ENCODE data around the gene VDR.

The VDR gene

DNA sequence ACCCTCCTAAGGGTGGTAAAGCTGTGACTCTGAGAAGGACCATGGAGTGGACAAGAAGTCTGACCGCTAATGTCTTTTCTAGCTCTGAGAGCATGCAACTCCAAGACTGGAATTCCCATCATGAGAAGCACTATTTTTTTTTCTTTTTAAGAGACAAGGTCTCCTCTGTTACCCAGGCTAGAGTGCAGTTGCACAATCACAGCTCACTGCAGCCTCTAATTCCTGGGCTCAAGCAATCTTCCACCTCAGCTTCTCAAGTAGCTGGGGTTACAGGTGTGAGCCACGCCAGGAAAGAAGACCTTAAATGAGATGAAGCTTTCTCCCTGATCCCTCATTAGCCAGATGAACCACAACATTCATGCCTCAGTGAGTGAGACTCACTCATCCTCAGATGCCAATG is 19.2 kb downstream of the VDR start:
- no peak overlapping the region for H3K4me3 ChIP-seq
- H3K27ac ChIP-seq: no peak overlapping the region
- DNase-seq (ENCODE audit: low spot score): no peak
- TF ChIP-seq, protein P1, sequence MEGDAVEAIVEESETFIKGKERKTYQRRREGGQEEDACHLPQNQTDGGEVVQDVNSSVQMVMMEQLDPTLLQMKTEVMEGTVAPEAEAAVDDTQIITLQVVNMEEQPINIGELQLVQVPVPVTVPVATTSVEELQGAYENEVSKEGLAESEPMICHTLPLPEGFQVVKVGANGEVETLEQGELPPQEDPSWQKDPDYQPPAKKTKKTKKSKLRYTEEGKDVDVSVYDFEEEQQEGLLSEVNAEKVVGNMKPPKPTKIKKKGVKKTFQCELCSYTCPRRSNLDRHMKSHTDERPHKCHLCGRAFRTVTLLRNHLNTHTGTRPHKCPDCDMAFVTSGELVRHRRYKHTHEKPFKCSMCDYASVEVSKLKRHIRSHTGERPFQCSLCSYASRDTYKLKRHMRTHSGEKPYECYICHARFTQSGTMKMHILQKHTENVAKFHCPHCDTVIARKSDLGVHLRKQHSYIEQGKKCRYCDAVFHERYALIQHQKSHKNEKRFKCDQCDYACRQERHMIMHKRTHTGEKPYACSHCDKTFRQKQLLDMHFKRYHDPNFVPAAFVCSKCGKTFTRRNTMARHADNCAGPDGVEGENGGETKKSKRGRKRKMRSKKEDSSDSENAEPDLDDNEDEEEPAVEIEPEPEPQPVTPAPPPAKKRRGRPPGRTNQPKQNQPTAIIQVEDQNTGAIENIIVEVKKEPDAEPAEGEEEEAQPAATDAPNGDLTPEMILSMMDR (IDR thresholded peaks at IDR 0.05): no peak

DNA sequence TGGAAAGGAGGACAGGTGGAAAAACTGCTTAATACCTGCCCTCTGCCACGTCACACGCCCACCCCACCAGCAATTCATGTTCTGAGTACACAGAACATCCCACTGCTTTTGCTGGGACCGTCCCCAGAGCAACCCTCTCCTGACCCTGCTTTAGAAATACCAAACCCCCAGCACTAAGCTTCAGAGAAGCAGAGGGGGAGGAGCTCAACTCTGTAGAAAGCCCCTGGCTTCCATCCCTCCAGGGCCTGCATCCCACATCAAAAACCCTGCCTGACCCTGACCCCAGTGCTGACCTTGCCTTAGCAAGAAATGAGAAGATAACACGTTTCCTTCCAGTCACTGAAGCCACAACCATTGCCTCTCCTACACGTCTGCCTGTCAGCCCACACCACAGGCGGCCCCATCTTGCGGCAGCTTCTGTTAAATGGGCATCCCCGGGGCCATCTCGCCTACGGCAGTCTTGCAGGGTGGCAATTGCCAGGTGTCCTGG is 19.7 kb downstream of the VDR start:
- DNase-seq (ENCODE audit: low spot score): no peak
- Histone ChIP-seq H3K4me3 (no peak overlapping the region), H3K27ac (no peak overlapping the region)
- TF ChIP-seq, protein P1 (IDR thresholded peaks at IDR 0.05): no peak

DNA sequence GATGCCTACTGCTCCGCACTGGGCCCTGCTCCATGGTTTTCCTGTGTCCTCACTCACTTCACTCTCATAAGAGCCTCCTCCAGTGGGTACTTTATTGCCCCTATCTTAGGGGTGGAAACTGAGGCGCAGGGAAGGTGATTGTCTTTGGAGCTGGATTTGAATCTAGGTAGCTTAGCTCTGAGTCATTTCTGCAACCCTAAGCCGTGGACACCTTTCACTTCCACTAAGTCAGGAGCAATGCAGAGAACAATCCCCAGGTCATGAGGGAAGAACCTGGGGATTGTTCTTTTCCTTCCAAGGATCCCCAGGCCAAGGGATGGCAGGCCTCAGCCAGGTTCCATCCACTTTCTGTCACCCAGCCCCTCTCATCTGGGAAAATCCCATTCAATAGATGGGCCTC is 20.3 kb downstream of the VDR start:
- TF ChIP-seq, protein P1 (IDR thresholded peaks at IDR 0.05): no peak

DNA sequence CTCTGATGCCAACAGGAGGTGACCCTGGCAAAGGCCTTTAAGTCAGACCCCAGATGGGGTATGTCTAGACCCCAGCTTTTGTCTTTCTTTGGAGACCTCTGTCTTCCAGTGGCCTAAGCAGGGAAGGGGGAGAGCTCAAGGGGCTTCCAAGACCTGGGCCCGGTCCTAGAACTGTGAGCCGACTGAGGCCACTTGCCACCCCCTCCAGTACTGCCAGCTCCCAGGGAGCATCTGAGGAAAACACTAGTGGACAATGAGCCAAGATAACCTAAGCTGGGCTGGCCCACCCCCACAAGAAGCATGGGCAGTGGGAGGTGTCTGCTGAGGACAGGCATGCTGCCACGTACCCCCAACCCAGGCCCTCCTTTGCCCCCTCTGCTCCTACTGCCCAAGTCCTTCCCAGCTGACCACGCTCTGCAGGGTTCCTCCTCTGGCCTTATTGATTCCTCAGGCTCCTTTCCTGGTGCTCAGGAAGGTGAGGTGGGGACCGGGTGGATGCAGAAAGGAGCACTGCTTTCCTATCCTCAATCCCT is 21.1 kb downstream of the VDR start:
- DNase-seq (ENCODE audit: low spot score): no peak
- TF ChIP-seq, protein P1 (IDR thresholded peaks at IDR 0.05): no peak
- no peak overlapping the region for H3K4me3 ChIP-seq
- no peak overlapping the region for H3K27ac ChIP-seq

More for the DNA sequence above, 20.3 kb downstream of the VDR start:
- DNase-seq (ENCODE audit: low spot score): no peak
- Histone ChIP-seq H3K4me3 (no peak overlapping the region), H3K27ac (no peak overlapping the region)

- no peak overlapping the region for H3K27ac ChIP-seq
- TF ChIP-seq, protein P1 (IDR thresholded peaks at IDR 0.05): no peak
- H3K4me3 ChIP-seq: peak overlapping the region; percentile 41
- DNase-seq (ENCODE audit: low spot score): no peak
Measured at GRCh38 chr12:47882781-47883546, 21.8 kb downstream of the VDR start.

DNA sequence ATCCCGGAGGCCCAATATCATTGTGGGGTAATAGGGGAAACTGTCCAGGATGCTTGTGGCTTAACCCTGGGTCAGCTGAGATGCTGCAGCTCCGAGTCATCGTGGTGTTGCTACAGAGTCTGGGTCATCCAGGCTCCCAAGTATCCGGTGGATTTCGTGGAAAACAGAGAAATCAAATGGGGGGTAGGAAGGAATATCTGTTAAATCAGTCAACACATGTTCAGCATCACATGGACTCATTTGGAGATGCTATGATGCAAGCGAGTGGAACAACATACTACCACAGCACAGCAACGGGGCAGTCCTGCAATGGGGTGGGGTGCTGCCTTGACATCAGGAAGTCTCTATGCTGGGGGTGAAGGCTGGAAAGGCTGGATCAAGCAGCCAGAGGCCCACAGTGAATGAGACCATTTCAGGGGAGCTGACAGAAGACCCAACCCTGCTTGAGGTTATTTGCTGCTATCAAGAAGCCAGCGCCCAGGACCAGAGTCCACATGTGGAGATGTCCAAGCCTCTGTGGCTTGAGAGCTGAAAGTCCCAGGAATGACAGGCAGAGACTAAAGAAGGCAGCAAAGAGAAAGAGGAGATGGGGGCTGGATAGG is 22.9 kb downstream of the VDR start:
- Histone ChIP-seq H3K27ac (no peak overlapping the region), H3K4me3 (no peak overlapping the region)
- DNase-seq (ENCODE audit: low spot score): no peak
- TF ChIP-seq, protein P1 (IDR thresholded peaks at IDR 0.05): no peak

All from coronary artery (tissue), 2 donors.